PC-3 (cell line): ENCODE measurements around the gene NACC2. TPM values are rescaled to one million over a fixed set of nuclear protein-coding genes. Genes with fewer than 3 reads are reported as not detected.

Source experiments
- ATAC-seq: fragments of 200-7000 bp; cut with Tn5 transposase; 2 replicates; pipeline ENCODE4 v1.9.1; 2020; ENCODE audit warnings: mild to moderate bottlenecking, moderate library complexity
- BruUV-seq: library from RNA; stranded (reverse); fragments of 400-500 nt; replicated peaks from 2 replicates; lab custom pipeline; 2021; lab: Mats Ljungman, UMichigan
- CTCF ChIA-PET: fragments of 300-600 bp; sonication (Branson Sonifier 250); formaldehyde crosslinking; loops from one replicate; lab custom pipeline; 2022; ENCODE audit warnings: antibody characterized with exemption; lab: Charles Lee
- POLR2A ChIA-PET: fragments of 300-600 bp; sonication (Branson Sonifier 250); formaldehyde crosslinking; loops from one replicate; lab custom pipeline; 2022; ENCODE audit warnings: antibody characterized with exemption; ENCODE audit not compliant: unreplicated experiment; lab: Charles Lee
- DNase-seq: peaks from one replicate; pipeline ENCODE4 v3.0.0-alpha.2; 2015
- H2AFZ ChIP-seq: fragments of 300-600 bp; sonication (generic); 2 replicates; pipeline ENCODE4 v1.6.0; 2016; ENCODE audit warnings: antibody characterized with exemption, low read length
- H3F3A ChIP-seq: fragments of 300-600 bp; sonication (generic); one replicate; pipeline ENCODE4 v1.6.0; 2017; ENCODE audit warnings: antibody characterized with exemption, low read length, control low read depth, mild to moderate bottlenecking; ENCODE audit not compliant: unreplicated experiment
- H3K27ac ChIP-seq: fragments of 300-600 bp; sonication (generic); 2 replicates; pipeline ENCODE4 v1.5.1; 2016; ENCODE audit warnings: mild to moderate bottlenecking, low read length
- H3K27me3 ChIP-seq: fragments of 300-600 bp; sonication (generic); 2 replicates; pipeline ENCODE4 v1.6.1; 2016; ENCODE audit warnings: low read length, mixed read lengths
- H3K36me3 ChIP-seq: fragments of 300-600 bp; sonication (generic); 2 replicates; pipeline ENCODE4 v1.6.1; 2016; ENCODE audit warnings: low read depth, mixed run types, low read length, mixed read lengths
- H3K4me1 ChIP-seq: fragments of 300-600 bp; sonication (generic); 2 replicates; pipeline ENCODE4 v1.5.1; 2016; ENCODE audit warnings: low read length; ENCODE audit not compliant: insufficient read depth
- H3K4me2 ChIP-seq: fragments of 300-600 bp; sonication (generic); 2 replicates; pipeline ENCODE4 v1.6.0; 2016; ENCODE audit warnings: low read length
- H3K4me3 ChIP-seq: fragments of 300-600 bp; sonication (generic); 2 replicates; pipeline ENCODE4 v1.5.1; 2016; ENCODE audit warnings: mild to moderate bottlenecking, low read length, mixed read lengths
- H3K79me2 ChIP-seq: fragments of 300-600 bp; sonication (generic); 2 replicates; pipeline ENCODE4 v1.6.1; 2017; ENCODE audit warnings: low read length, mixed read lengths
- H3K9ac ChIP-seq: fragments of 300-600 bp; sonication (generic); 2 replicates; pipeline ENCODE4 v1.6.0; 2016; ENCODE audit warnings: mild to moderate bottlenecking, low read length
- H3K9me2 ChIP-seq: fragments of 300-600 bp; sonication (generic); replicated peaks from 2 replicates; pipeline ENCODE4 v1.6.1; 2016; ENCODE audit warnings: mixed run types, low read length, mixed read lengths
- H3K9me3 ChIP-seq: fragments of 300-600 bp; sonication (generic); 2 replicates; pipeline ENCODE4 v1.6.1; 2016; ENCODE audit warnings: low read length, mixed read lengths
- H4K20me1 ChIP-seq: fragments of 300-600 bp; sonication (generic); 2 replicates; pipeline ENCODE4 v1.6.1; 2016; ENCODE audit warnings: low read length, mixed read lengths
- CTCF ChIP-seq: fragments of 300-600 bp; sonication (generic); conservative IDR thresholded peaks from 2 replicates; pipeline ENCODE4 v1.5.1; 2017; ENCODE audit warnings: antibody characterized with exemption, low read depth, mild to moderate bottlenecking, low read length
- EZH2 ChIP-seq: fragments of 300-600 bp; sonication (generic); IDR thresholded peaks from one replicate; pipeline ENCODE4 v1.6.1; 2017; ENCODE audit warnings: antibody characterized with exemption, mild to moderate bottlenecking, low read length; ENCODE audit not compliant: unreplicated experiment
- EZH2phosphoT487 ChIP-seq: fragments of 300-600 bp; sonication (generic); IDR thresholded peaks from 2 replicates; pipeline ENCODE4 v1.6.1; 2018; ENCODE audit warnings: mild to moderate bottlenecking, antibody characterized with exemption, low read length, borderline replicate concordance
- intact Hi-C: fragments of 100-400 bp; cut with micrococcal nuclease; formaldehyde crosslinking; loops from 2 replicates; pipeline ENCODE4 v1.9.0; 2023
- total RNA-seq: library from RNA; depleted of rRNA; stranded (reverse); fragments of >200 nt; gene quantifications from 2 replicates; pipeline ENCODE4 v1.2.3, GENCODE V29; 2014

The NACC2 gene
- total RNA-seq, 1 experiment from 2014 or later: 12.3 TPM

- intact Hi-C loops: no loop called here
- Histone ChIP-seq H3K4me3 (no peak overlapping the region), H4K20me1 (no peaks in the 10 kb centered on the region), H3K4me1 (no peaks in the 10 kb centered on the region), H3K36me3 (no peaks in the 10 kb centered on the region), H3K27me3 (no peaks in the 10 kb centered on the region; the same call in 1 of the 2 replicates), H3K9me3 (no peaks in the 10 kb centered on the region), H3K9ac (no peak overlapping the region), H3F3A (no peaks in the 10 kb centered on the region), H3K4me2 (no peak overlapping the region), H3K79me2 (no peaks in the 10 kb centered on the region), H3K27ac (no peak overlapping the region), H2AFZ (no peak overlapping the region), H3K9me2 (no peaks in the 10 kb centered on the region)
- ATAC-seq (no peak), DNase-seq (no peak)
- TF ChIP-seq EZH2 (no peak), EZH2phosphoT487 (no peak), CTCF (no peak)
- POLR2A ChIA-PET: no interaction called here
- BruUV-seq: no TSS peak
- CTCF ChIA-PET: no interaction called here
These were observed 32.2 kb upstream of the NACC2 start for GRCh38 chr9:136127313-136127712.

- Histone ChIP-seq H3K27ac (no peak overlapping the region), H3K9me3 (no peaks in the 10 kb centered on the region), H3K4me3 (no peak overlapping the region), H2AFZ (no peak overlapping the region), H3F3A (no peaks in the 10 kb centered on the region), H3K36me3 (no peaks in the 10 kb centered on the region), H3K4me2 (no peak overlapping the region), H3K9me2 (no peaks in the 10 kb centered on the region), H3K4me1 (no peaks in the 10 kb centered on the region), H3K79me2 (no peaks in the 10 kb centered on the region), H3K9ac (no peak overlapping the region), H3K27me3 (no peaks in the 10 kb centered on the region), H4K20me1 (no peaks in the 10 kb centered on the region)
- TF ChIP-seq EZH2 (no peak), CTCF (no peak), EZH2phosphoT487 (no peak)
- ATAC-seq (no peak), DNase-seq (no peak)
- ChIA-PET CTCF (no interaction called here), POLR2A (no interaction called here)
- BruUV-seq: no TSS peak
- intact Hi-C loops: no loop called here
These were observed 30.0 kb upstream of the NACC2 start for GRCh38 chr9:136124976-136125692.
